Measurements from ENCODE around the gene CDHR1. TPM values are rescaled to one million over a fixed set of nuclear protein-coding genes. Genes with fewer than 3 reads are reported as not detected.
A peak's percentile ranks its signal among the peaks of the same experiment; 100 is the strongest.

CDHR1 gene
- total and polyA plus RNA-seq, 2 donors (not counting 1 experiment from before 2014, with no cell fraction given), result 0.05 TPM; not detected in 1

DNA sequence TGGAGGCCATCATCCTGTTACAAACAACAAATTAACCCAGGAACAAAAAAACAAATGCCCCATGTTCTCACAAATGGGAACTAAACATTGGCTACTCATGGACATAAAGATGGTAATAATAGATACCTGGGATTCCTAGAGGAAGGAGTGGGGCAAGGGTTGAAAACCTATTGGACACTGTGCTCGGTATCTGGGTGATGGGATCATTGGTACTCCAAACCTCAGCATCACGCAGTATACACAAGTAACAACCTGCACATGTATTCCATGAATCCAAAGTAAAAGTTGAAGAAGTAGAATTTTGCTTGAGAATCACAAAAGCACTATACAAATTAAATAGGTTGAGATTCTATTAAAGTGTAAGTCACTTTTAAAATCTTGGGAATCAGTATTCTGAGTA is 38.3 kb upstream of the CDHR1 start:
- H3K4me3 ChIP-seq (replicated peaks in 1 of 4; ENCODE audit: control extremely low read depth in 1 of 4, insufficient read depth in 1 of 4, low read depth in 3 of 4, low read length in 4 of 4), result no peak overlapping the region
- H2AFZ ChIP-seq (ENCODE audit: low read length), result no peak overlapping the region
- no peak overlapping the region for H3K27ac ChIP-seq (ENCODE audit: insufficient read depth, low read length)
- DNase-seq (ENCODE audit: low read depth in 2 of 2), result no peak
- no peaks in the 10 kb centered on the region for H3K79me2 ChIP-seq (ENCODE audit: control insufficient read depth, insufficient read depth, low read length)
- no peaks in the 10 kb centered on the region for H3K9me3 ChIP-seq (ENCODE audit: control insufficient read depth, insufficient read depth, low read depth, low read length)
- H3K4me2 ChIP-seq (ENCODE audit: extremely low read depth, insufficient read depth, low read length), result no peak overlapping the region
- H3K9ac ChIP-seq (ENCODE audit: insufficient read depth, low read length), result no peak overlapping the region
- H3K4me1 ChIP-seq (ENCODE audit: control insufficient read depth, extremely low read depth, insufficient read depth, low read length), result no peaks in the 10 kb centered on the region
- TF ChIP-seq EZH2 (IDR thresholded peaks at IDR 0.05; ENCODE audit: low read length, missing control alignments) (no peak), CTCF (conservative IDR thresholded peaks at IDR 0.05 in 1 of 2, IDR thresholded peaks at IDR 0.05 in 1 of 2; ENCODE audit: low read depth in 1 of 2, low read length in 2 of 2) (no peak)
- no peaks in the 10 kb centered on the region for H3K27me3 ChIP-seq (ENCODE audit: control insufficient read depth, insufficient read depth, low read length)
- H3K36me3 ChIP-seq (ENCODE audit: control insufficient read depth, insufficient read depth, low read length), result peaks cover 3% of the 10 kb centered on the region
- no peaks in the 10 kb centered on the region for H4K20me1 ChIP-seq (ENCODE audit: control insufficient read depth, extremely low read depth, insufficient read depth, low read length)

- TF ChIP-seq EZH2 (IDR thresholded peaks at IDR 0.05; ENCODE audit: low read length, missing control alignments) (no peak), CTCF (conservative IDR thresholded peaks at IDR 0.05 in 1 of 2, IDR thresholded peaks at IDR 0.05 in 1 of 2; ENCODE audit: low read depth in 1 of 2, low read length in 2 of 2) (no peak)
- Histone ChIP-seq H3K27me3 (ENCODE audit: control insufficient read depth, insufficient read depth, low read length) (no peaks in the 10 kb centered on the region), H3K9ac (ENCODE audit: insufficient read depth, low read length) (no peak overlapping the region), H3K4me2 (ENCODE audit: extremely low read depth, insufficient read depth, low read length) (no peak overlapping the region), H4K20me1 (ENCODE audit: control insufficient read depth, extremely low read depth, insufficient read depth, low read length) (no peaks in the 10 kb centered on the region), H3K4me3 (replicated peaks in 1 of 4; ENCODE audit: control extremely low read depth in 1 of 4, insufficient read depth in 1 of 4, low read depth in 3 of 4, low read length in 4 of 4) (no peak overlapping the region), H3K4me1 (ENCODE audit: control insufficient read depth, extremely low read depth, insufficient read depth, low read length) (no peaks in the 10 kb centered on the region), H3K27ac (ENCODE audit: insufficient read depth, low read length) (no peak overlapping the region), H3K36me3 (ENCODE audit: control insufficient read depth, insufficient read depth, low read length) (peaks cover 3% of the 10 kb centered on the region), H3K9me3 (ENCODE audit: control insufficient read depth, insufficient read depth, low read depth, low read length) (no peaks in the 10 kb centered on the region), H2AFZ (ENCODE audit: low read length) (no peak overlapping the region), H3K79me2 (ENCODE audit: control insufficient read depth, insufficient read depth, low read length) (no peaks in the 10 kb centered on the region)
- peak in 1 of 2 donors; percentile 12 for DNase-seq (ENCODE audit: low read depth in 2 of 2)
Observed at GRCh38 chr10:84156768-84157167, 37.6 kb upstream of the CDHR1 start.

- Histone ChIP-seq H3K27me3 (ENCODE audit: control insufficient read depth, insufficient read depth, low read length) (no peaks in the 10 kb centered on the region), H3K4me2 (ENCODE audit: extremely low read depth, insufficient read depth, low read length) (no peak overlapping the region), H3K4me3 (replicated peaks in 1 of 4; ENCODE audit: control extremely low read depth in 1 of 4, insufficient read depth in 1 of 4, low read depth in 3 of 4, low read length in 4 of 4) (no peak overlapping the region), H4K20me1 (ENCODE audit: control insufficient read depth, extremely low read depth, insufficient read depth, low read length) (no peaks in the 10 kb centered on the region), H2AFZ (ENCODE audit: low read length) (no peak overlapping the region), H3K4me1 (ENCODE audit: control insufficient read depth, extremely low read depth, insufficient read depth, low read length) (no peaks in the 10 kb centered on the region), H3K27ac (ENCODE audit: insufficient read depth, low read length) (no peak overlapping the region), H3K9ac (ENCODE audit: insufficient read depth, low read length) (no peak overlapping the region), H3K9me3 (ENCODE audit: control insufficient read depth, insufficient read depth, low read depth, low read length) (no peaks in the 10 kb centered on the region), H3K36me3 (ENCODE audit: control insufficient read depth, insufficient read depth, low read length) (no peaks in the 10 kb centered on the region), H3K79me2 (ENCODE audit: control insufficient read depth, insufficient read depth, low read length) (no peaks in the 10 kb centered on the region)
- DNase-seq (ENCODE audit: low read depth in 2 of 2), result no peak
- TF ChIP-seq EZH2 (IDR thresholded peaks at IDR 0.05; ENCODE audit: low read length, missing control alignments) (no peak), CTCF (conservative IDR thresholded peaks at IDR 0.05 in 1 of 2, IDR thresholded peaks at IDR 0.05 in 1 of 2; ENCODE audit: low read depth in 1 of 2, low read length in 2 of 2) (no peak)
Observed at GRCh38 chr10:84158061-84158460, 36.3 kb upstream of the CDHR1 start.
